Peyer's patch (tissue), 4 donors: Measurements from ENCODE around the gene FUT2. TPM values are rescaled to one million over a fixed set of nuclear protein-coding genes. Genes with fewer than 3 reads are reported as not detected.
A peak's percentile ranks its signal among the peaks of the same experiment; 100 is the strongest.

ENCODE experiments used
- DNase-seq, 3 donors: peaks; one replicate each; pipeline ENCODE4 v3.0.0-alpha.2; 2017 to 2019
- H3K27ac ChIP-seq, 4 donors: fragments of 200-600 bp; sonication (generic); one replicate each; pipeline ENCODE4 v1.5.1; 2016 to 2019
- H3K27me3 ChIP-seq, 2 donors: fragments of 200-600 bp; sonication (generic); one replicate each; pipeline ENCODE4 v1.5.1; 2019
- H3K36me3 ChIP-seq, 3 donors: fragments of 200-600 bp; sonication (generic); one replicate each; pipeline ENCODE4 v1.5.1; 2016 to 2019
- H3K4me1 ChIP-seq, 4 donors: fragments of 200-600 bp; sonication (generic); one replicate each; pipeline ENCODE4 v1.5.1; 2016 to 2019
- H3K4me3 ChIP-seq, 4 donors: fragments of 200-600 bp; sonication (generic); 1 replicate in 3 of 4; 2 replicates in 1 of 4; pipeline ENCODE4 v1.5.1; 2016 to 2019; ENCODE audit warnings: mild to moderate bottlenecking in 1 of 4
- H3K9me3 ChIP-seq, 4 donors: fragments of 200-600 bp; sonication (generic); one replicate each; pipeline ENCODE4 v1.5.1; 2016 to 2019; ENCODE audit warnings: mild to moderate bottlenecking in 1 of 4
- POLR2A ChIP-seq, 2 donors: fragments of 450-650 bp; IDR thresholded peaks; one replicate each; pipeline ENCODE4 v1.5.1; 2017; ENCODE audit warnings: antibody characterized with exemption in 2 of 2, mild to moderate bottlenecking in 2 of 2, moderate library complexity in 2 of 2
- total RNA-seq, 4 donors: library from RNA; depleted of rRNA; stranded (reverse); fragments of >200 nt; gene quantifications; one replicate each; pipeline ENCODE4 v1.1.0, GENCODE V29; 2016
- TF ChIP-seq, protein P1 (sequence below), 6 experiments: fragments of 450-650 bp in 4 of 6; fragments of 200-600 bp in 2 of 6; sonication (generic) in 1 of 6; IDR thresholded peaks; one replicate each; pipeline ENCODE4 v1.5.1; 2017 to 2019; ENCODE audit warnings: antibody characterized with exemption in 6 of 6, mild to moderate bottlenecking in 3 of 6, moderate library complexity in 1 of 6

The FUT2 gene
- total RNA-seq, 4 donors from 2014 or later: 11.6 to 91.6 (median 53.8) TPM

DNA sequence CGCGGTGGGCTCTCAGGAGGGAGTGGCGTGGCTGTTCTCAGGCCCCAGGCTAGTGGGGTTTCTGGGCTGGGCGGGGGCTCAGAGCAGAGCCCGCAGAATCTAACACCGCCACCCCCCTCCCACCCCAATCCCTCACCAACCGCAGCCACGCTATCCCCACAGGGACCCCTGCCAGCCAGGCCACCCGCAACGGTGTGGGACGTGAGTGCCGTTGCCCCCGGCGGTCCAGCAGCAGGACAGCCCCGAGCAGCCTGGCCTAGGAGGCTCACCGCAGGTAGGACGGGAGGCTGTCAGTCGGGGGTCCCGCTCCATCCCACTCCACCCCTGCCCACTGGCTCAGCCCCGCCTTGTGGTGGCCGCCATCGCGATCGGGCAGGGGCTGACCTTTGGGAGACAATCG is 22.8 kb upstream of the FUT2 start, which contains the start of gene NTN5:
Gene NTN5 (minus strand): TSS at position 24 of the 400 bp plus-strand sequence. CDS start 2,031 bp downstream, outside the sequence.
- DNase-seq: no peak
- H3K27me3 ChIP-seq: no peaks in the 10 kb centered on the region
- no peaks in the 10 kb centered on the region for H3K36me3 ChIP-seq
- peaks cover 0 to 12% (median 0%) of the 10 kb centered on the region in 4 donors for H3K4me1 ChIP-seq
- no peaks in the 10 kb centered on the region for H3K9me3 ChIP-seq
- H3K4me3 ChIP-seq: no peak within 1 kb of the TSS
- no peak within 1 kb of the TSS for H3K27ac ChIP-seq
- TF ChIP-seq, protein P1, sequence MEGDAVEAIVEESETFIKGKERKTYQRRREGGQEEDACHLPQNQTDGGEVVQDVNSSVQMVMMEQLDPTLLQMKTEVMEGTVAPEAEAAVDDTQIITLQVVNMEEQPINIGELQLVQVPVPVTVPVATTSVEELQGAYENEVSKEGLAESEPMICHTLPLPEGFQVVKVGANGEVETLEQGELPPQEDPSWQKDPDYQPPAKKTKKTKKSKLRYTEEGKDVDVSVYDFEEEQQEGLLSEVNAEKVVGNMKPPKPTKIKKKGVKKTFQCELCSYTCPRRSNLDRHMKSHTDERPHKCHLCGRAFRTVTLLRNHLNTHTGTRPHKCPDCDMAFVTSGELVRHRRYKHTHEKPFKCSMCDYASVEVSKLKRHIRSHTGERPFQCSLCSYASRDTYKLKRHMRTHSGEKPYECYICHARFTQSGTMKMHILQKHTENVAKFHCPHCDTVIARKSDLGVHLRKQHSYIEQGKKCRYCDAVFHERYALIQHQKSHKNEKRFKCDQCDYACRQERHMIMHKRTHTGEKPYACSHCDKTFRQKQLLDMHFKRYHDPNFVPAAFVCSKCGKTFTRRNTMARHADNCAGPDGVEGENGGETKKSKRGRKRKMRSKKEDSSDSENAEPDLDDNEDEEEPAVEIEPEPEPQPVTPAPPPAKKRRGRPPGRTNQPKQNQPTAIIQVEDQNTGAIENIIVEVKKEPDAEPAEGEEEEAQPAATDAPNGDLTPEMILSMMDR (IDR thresholded peaks at IDR 0.05): no peak
- TF ChIP-seq POLR2A (IDR thresholded peaks at IDR 0.05): no peak

DNA sequence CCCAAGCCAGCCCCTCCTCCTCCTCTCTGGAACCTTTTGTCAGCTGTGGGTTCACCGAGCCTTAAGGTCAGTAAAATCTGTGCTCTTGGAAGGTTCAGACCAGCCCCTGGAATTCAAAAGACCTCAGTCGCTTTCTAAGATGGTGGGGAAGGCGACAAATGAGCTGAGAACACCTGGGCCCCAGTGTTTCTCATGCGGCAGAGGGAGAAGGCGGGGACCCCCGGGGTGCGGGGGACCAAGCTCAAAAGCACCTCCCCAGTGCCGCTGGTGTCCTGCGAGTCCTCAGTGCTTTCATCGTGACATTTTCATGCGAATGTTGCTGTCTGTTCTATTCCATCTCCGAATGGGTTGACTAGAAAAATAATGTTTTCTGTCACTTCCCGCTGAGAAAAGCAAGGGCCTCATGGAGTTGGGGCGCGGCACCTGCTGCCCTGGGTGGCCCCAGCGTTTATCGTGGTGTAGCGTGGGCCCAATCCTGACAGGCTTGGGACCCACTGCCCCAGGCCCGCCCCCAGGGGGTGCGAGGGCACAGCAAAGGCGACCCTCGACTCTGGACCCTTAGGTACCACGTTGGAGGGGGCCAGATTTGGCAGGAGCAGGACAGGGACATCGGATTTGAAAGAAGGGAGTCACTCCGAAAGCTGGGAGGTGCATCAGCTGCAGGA is 22.2 kb upstream of the FUT2 start:
- H3K36me3 ChIP-seq: no peaks in the 10 kb centered on the region
- DNase-seq: no peak
- H3K27me3 ChIP-seq: no peaks in the 10 kb centered on the region
- H3K9me3 ChIP-seq: no peaks in the 10 kb centered on the region
- no peak overlapping the region for H3K27ac ChIP-seq
- peaks cover 0 to 13% (median 0%) of the 10 kb centered on the region in 4 donors for H3K4me1 ChIP-seq
- H3K4me3 ChIP-seq: no peak overlapping the region
- TF ChIP-seq, protein P1 (IDR thresholded peaks at IDR 0.05): no peak
- TF ChIP-seq POLR2A (IDR thresholded peaks at IDR 0.05): no peak

DNA sequence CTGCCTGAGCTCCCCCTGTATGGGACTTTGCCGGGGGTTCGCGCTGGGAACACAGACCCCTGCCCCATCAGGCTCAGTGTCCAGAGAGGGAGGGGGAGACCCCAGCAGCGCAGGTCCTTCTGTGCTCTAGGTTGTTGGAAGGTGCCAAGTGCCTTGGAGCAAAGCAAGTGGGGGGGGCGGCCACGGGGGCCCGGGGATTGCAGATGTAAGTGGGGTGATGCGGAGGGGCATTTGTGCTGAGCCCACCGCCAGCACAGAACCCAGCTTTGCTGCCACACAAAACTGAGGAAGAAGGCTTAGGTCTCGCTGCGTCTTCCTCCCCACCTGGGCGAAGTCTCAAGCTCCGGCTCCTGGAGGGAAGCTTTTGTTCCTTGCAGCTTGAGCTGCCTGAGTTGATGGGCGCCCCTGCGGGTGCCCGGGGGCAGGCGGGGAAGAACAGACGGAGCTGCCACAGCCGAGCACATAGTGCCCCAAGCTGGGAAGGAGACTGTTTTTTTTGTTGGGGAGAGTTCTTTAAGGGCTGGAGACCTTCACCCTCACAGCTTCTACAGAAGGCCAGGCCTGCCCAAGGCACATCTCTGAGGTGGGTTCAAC is 21.5 kb upstream of the FUT2 start:
- Histone ChIP-seq H3K4me1 (peaks cover 0 to 13% (median 0%) of the 10 kb centered on the region in 4 donors), H3K36me3 (no peaks in the 10 kb centered on the region), H3K4me3 (no peak overlapping the region), H3K27me3 (no peaks in the 10 kb centered on the region), H3K27ac (no peak overlapping the region), H3K9me3 (no peaks in the 10 kb centered on the region)
- no peak for TF ChIP-seq POLR2A (IDR thresholded peaks at IDR 0.05)
- TF ChIP-seq, protein P1 (IDR thresholded peaks at IDR 0.05): no peak
- no peak for DNase-seq

DNA sequence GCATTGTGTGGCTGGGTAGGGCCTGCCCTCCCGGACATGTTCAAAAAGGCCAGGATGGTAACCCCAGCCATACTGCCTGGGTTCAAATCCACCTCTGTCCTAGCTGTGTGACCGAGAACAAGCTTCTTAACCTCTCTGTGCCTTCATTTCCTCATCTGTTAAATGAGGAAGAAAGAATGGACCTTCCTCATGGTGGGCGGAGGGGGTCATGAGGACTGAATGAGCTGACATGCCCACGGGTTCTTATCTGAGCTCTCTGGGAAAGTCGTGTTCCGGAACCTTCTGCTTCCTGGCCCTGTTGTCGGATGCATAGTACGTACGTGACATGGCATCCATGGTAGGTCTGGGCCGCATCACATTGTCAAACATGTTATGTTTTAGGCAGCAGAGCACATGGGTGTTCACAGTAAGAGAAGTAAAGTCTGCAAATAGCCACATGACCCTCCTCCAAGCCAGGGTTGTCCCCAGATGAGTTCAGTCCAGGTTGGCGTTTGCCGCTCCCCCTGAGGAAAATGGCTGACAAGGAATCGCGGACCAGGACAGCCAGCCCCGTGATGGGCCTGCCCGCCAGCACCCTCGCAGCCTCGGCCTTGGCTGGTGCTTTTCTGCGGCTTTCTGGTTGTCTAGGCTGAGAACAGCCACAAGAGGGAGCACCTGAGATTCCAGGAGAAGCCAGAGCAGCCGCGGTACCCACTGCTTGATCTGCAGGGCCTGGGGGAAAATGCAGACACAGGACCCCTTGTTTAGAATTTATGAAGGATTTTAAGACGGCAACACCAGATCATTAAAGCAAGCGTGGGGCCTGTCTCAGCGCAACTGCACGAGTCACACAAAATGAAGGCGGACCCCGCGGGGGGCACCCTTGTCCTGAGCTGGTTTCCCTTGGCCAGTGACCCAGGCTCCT is 20.6 kb upstream of the FUT2 start:
- Histone ChIP-seq H3K27me3 (no peaks in the 10 kb centered on the region), H3K27ac (peak overlapping the region in 1 of 4 donors; percentile 95), H3K4me1 (peaks cover 0 to 13% (median 0%) of the 10 kb centered on the region in 4 donors), H3K9me3 (no peaks in the 10 kb centered on the region), H3K4me3 (no peak overlapping the region), H3K36me3 (no peaks in the 10 kb centered on the region)
- DNase-seq: peak; percentile 78 to 93 (median 79)
- TF ChIP-seq, protein P1 (IDR thresholded peaks at IDR 0.05): peak; percentile 69 to 92 (median 86)
- no peak for TF ChIP-seq POLR2A (IDR thresholded peaks at IDR 0.05)

DNA sequence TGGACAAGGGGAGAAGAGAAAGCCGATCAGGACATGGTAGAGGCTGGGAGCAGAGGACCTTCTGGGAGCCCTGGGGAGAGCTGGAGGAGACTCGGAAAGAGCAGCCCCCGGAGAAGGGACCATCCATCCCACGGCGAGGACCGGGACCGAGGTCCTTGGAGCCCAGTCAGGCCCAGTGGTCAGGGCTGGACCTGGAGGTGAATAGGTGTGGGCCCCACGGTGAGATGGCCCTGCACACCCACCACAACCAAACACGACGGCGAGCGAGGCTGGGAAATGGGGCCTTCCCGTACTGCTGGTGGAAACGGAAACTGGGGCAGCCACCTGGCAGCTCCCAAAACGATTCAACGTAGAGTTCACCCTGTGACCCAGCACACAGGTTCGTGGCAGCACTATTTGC is 19.3 kb upstream of the FUT2 start:
- Histone ChIP-seq H3K4me3 (no peak overlapping the region), H3K36me3 (no peaks in the 10 kb centered on the region), H3K27ac (peak overlapping the region in 3 of 4 donors; percentile 66 to 95 (median 87)), H3K27me3 (no peaks in the 10 kb centered on the region), H3K9me3 (no peaks in the 10 kb centered on the region), H3K4me1 (peaks cover 0 to 13% (median 0%) of the 10 kb centered on the region in 4 donors)
- DNase-seq: no peak
- TF ChIP-seq, protein P1 (IDR thresholded peaks at IDR 0.05): no peak
